T-cell (primary cell): ENCODE data around the gene CDC42BPB. TPM values are rescaled to one million over a fixed set of nuclear protein-coding genes. Genes with fewer than 3 reads are reported as not detected.

Source experiments
- ATAC-seq, 4 experiments: fragments of 200-7000 bp in 3 of 4; fragments of 150-1000 bp in 1 of 4; cut with Tn5 transposase; replicated peaks in 1 of 4; 1 replicate in 3 of 4; 2 replicates in 1 of 4; pipeline ENCODE4 v1.10.0; 2021; ENCODE audit warnings: moderate library complexity in 3 of 4, mild to moderate bottlenecking in 2 of 4, moderate number of reproducible peaks in 1 of 4
- CTCF ChIA-PET, 2 donors: fragments of 300-600 bp; sonication (Branson Sonifier 250); formaldehyde crosslinking; loops; one replicate each; lab custom pipeline; 2022; ENCODE audit warnings: antibody characterized with exemption in 2 of 2; lab: Charles Lee
- POLR2A ChIA-PET, 2 donors: fragments of 300-600 bp; sonication (Branson Sonifier 250); formaldehyde crosslinking; loops; one replicate each; lab custom pipeline; 2022; ENCODE audit warnings: antibody characterized with exemption in 2 of 2; lab: Charles Lee
- DNase-seq, 35 experiments: peaks; one replicate each; pipeline versions ENCODE4 v3.0.0 to v3.0.0-alpha.2; 2013 to 2023
- H3K27ac ChIP-seq: one replicate; pipeline ENCODE4 v1.5.1; 2013; ENCODE audit warnings: low read length
- H3K27me3 ChIP-seq, 2 experiments: replicated peaks in 1 of 2; 1 replicate in 1 of 2; 2 replicates in 1 of 2; pipeline versions ENCODE4 v1.6.1 to v1.7.0; 2013; ENCODE audit warnings: low read length in 1 of 2, mixed read lengths in 1 of 2; ENCODE audit not compliant: control insufficient read depth in 2 of 2, insufficient read depth in 2 of 2; ENCODE audit errors: extremely low read depth in 1 of 2
- H3K36me3 ChIP-seq, 2 donors: 1 replicate in 1 of 2; 2 replicates in 1 of 2; pipeline versions ENCODE4 v1.6.1 to v1.7.0; 2013; ENCODE audit warnings: low read length in 1 of 2; ENCODE audit not compliant: control insufficient read depth in 2 of 2, insufficient read depth in 1 of 2; ENCODE audit errors: extremely low read depth in 1 of 2
- H3K4me1 ChIP-seq, 2 experiments: 1 replicate in 1 of 2; 2 replicates in 1 of 2; pipeline versions ENCODE4 v1.6.1 to v1.7.0; 2013; ENCODE audit warnings: low read length in 2 of 2, mixed read lengths in 1 of 2; ENCODE audit not compliant: insufficient read depth in 2 of 2, control insufficient read depth in 1 of 2; ENCODE audit errors: extremely low read depth in 1 of 2
- H3K4me3 ChIP-seq, 2 donors: 1 replicate in 1 of 2; 2 replicates in 1 of 2; pipeline versions ENCODE4 v1.5.1 to v1.7.0; 2013; ENCODE audit warnings: mild to moderate bottlenecking in 2 of 2, low read length in 1 of 2, moderate library complexity in 1 of 2; ENCODE audit not compliant: control insufficient read depth in 1 of 2; ENCODE audit errors: extremely low read depth in 1 of 2
- H3K9me3 ChIP-seq: 2 replicates; pipeline ENCODE4 v1.7.0; 2013
- H3K27ac Mint-ChIP-seq, 2 donors: one replicate each; pipeline ENCODE4 v1.8.0; 2020 to 2021; ENCODE audit warnings: mild to moderate bottlenecking in 2 of 2, mixed read lengths in 2 of 2
- H3K27me3 Mint-ChIP-seq, 2 donors: one replicate each; pipeline ENCODE4 v1.8.0; 2021 to 2022; ENCODE audit warnings: mixed read lengths in 2 of 2
- H3K36me3 Mint-ChIP-seq: one replicate; pipeline ENCODE4 v1.8.0; 2021; ENCODE audit warnings: mixed read lengths
- H3K4me1 Mint-ChIP-seq, 3 donors: one replicate each; pipeline ENCODE4 v1.8.0; 2020 to 2022; ENCODE audit warnings: mixed read lengths in 3 of 3, mild to moderate bottlenecking in 1 of 3
- H3K4me3 Mint-ChIP-seq, 3 donors: one replicate each; pipeline ENCODE4 v1.8.0; 2020 to 2022; ENCODE audit warnings: mild to moderate bottlenecking in 3 of 3, mixed read lengths in 3 of 3, moderate library complexity in 3 of 3
- H3K9me3 Mint-ChIP-seq, 3 donors: one replicate each; pipeline ENCODE4 v1.8.0; 2020 to 2022; ENCODE audit warnings: mixed read lengths in 3 of 3
- WGBS: methylation state at CpG from one replicate; pipeline ENCODE4 v1.1.5; 2013; ENCODE audit warnings: missing lambda C conversion rate; ENCODE audit not compliant: insufficient coverage; 5-methylcytosine and 5-hydroxymethylcytosine counted together
- total RNA-seq, 35 experiments: library from RNA in 6 of 35; stranded (reverse) in 6 of 35; fragments of 120-200 nt in 1 of 35; gene quantifications; one replicate each; pipeline versions ENCODE4 v1.2.1 to v1.2.4 and lab custom pipeline; 2013 to 2026

Gene CDC42BPB
- total RNA-seq, 5 donors from 2014 or later (not counting 1 experiment from before 2014, with no cell fraction given) = 5.3 to 17.5 (median 11.2) TPM

DNA sequence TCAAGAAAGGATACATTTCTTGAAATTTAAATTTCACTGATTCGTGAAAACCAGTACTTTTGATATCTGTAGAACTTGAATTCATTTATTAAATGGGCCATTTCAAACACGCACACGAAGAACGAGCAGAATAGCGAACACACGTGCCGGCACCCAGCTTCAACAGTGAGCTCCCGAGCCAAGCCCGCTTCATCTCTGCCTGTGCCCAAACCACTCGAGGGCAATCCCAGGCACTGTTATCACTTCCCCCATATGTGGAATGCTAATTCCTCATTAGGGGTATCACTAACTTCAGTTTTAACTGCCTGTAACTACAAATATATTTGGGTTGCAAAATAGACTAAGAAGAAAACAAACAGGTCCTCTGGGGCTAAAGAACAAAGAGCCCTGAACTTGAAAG is 86.9 kb downstream of the CDC42BPB start:
- no peak for DNase-seq
- no peak for ATAC-seq
- Histone ChIP-seq H3K4me3 (no peak overlapping the region), H3K9me3 (no peaks in the 10 kb centered on the region), H3K36me3 (no peaks in the 10 kb centered on the region), H3K4me1 (no peaks in the 10 kb centered on the region), H3K27me3 (peaks cover 0 to 6% of the 10 kb centered on the region in 2 experiments), H3K27ac (no peak overlapping the region)
- Mint-ChIP-seq H3K4me3 (no peak overlapping the region), H3K36me3 (peaks cover 22% of the 10 kb centered on the region), H3K4me1 (no peaks in the 10 kb centered on the region), H3K27ac (no peak overlapping the region), H3K9me3 (no peaks in the 10 kb centered on the region), H3K27me3 (no peaks in the 10 kb centered on the region)
- WGBS = 91% methylated on average over 9 of the region's 10 CpGs
- POLR2A ChIA-PET = no interaction called here
- CTCF ChIA-PET = no interaction called here

DNA sequence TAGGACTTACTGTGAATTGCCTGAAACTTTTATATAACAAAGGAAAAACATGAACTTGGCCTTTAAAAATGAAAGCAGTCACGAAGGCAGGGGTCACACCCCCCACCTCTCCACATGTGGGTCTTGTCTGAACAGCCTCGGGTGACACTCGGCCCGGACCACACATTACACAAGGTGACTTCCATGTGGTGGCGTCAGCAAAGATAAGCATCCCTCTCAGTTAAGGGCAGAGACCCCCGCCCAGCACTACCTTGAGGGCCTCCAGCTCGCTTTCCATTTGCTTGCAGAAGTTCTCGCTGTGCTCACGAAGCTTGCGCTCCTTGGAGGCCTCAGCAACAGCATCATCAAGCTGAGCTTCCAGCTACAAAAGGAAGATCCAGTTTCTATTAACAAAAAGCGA is 87.4 kb downstream of the CDC42BPB start:
- peaks cover 23% of the 10 kb centered on the region for H3K36me3 Mint-ChIP-seq
- no peaks in the 10 kb centered on the region for H3K27me3 Mint-ChIP-seq
- H3K9me3 ChIP-seq = no peaks in the 10 kb centered on the region
- H3K27me3 ChIP-seq = peaks cover 0 to 6% of the 10 kb centered on the region in 2 experiments
- H3K4me3 ChIP-seq = no peak overlapping the region
- ATAC-seq (no peak), DNase-seq (no peak)
- no peaks in the 10 kb centered on the region for H3K36me3 ChIP-seq
- H3K27ac ChIP-seq = no peak overlapping the region
- H3K9me3 Mint-ChIP-seq = no peaks in the 10 kb centered on the region
- no peaks in the 10 kb centered on the region for H3K4me1 ChIP-seq
- 90% methylated on average over 10 of the region's 11 CpGs for WGBS
- ChIA-PET POLR2A (no interaction called here), CTCF (no interaction called here)
- no peak overlapping the region for H3K4me3 Mint-ChIP-seq
- no peaks in the 10 kb centered on the region for H3K4me1 Mint-ChIP-seq
- no peak overlapping the region for H3K27ac Mint-ChIP-seq

DNA sequence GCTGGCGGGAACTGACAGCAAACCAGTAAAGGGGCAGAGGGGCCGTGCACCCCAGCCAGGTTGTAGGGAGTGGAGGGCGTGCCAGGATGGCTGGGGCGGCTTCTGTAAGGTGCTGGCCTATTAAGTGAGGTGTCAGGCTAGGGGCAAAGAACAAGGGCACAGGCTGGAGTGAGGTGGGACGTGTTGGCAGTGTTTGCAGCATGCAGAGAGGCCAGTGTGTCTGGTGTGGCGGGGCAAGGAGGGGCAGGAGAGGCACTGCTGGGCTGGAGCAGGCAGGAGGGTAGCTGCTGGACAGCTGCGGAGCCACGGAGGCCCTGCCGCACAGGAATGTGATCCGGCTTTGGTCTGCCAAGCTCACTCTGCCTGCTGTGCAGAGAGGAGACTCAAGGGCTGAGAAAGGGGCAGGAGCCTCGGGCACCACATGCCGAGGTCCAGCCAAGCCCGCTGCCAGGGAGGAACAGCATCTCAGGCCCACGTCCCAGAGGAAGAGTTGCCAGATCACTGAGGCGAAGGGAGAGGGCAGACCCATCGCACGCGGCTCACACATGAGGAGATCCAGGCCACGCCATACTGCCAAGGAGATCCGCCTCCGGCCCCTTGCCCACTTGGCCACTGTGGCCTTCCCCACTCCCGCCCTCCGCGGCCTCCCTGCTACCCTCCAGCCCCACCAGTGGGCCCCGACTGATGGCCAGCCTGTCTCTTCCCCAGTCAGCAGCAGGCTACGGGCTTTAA is 88.1 kb downstream of the CDC42BPB start:
- no peaks in the 10 kb centered on the region for H3K4me1 ChIP-seq
- no peaks in the 10 kb centered on the region for H3K9me3 ChIP-seq
- H3K36me3 ChIP-seq = no peaks in the 10 kb centered on the region
- no peak overlapping the region for H3K4me3 ChIP-seq
- ChIA-PET POLR2A (no interaction called here), CTCF (no interaction called here)
- WGBS = 88% methylated on average over 25 of the region's 26 CpGs
- no peak for DNase-seq
- Mint-ChIP-seq H3K27ac (no peak overlapping the region), H3K4me3 (no peak overlapping the region), H3K36me3 (peaks cover 23% of the 10 kb centered on the region), H3K27me3 (no peaks in the 10 kb centered on the region), H3K4me1 (no peaks in the 10 kb centered on the region), H3K9me3 (no peaks in the 10 kb centered on the region)
- H3K27ac ChIP-seq = no peak overlapping the region
- peaks cover 0 to 8% of the 10 kb centered on the region in 2 experiments for H3K27me3 ChIP-seq
- no peak for ATAC-seq

DNA sequence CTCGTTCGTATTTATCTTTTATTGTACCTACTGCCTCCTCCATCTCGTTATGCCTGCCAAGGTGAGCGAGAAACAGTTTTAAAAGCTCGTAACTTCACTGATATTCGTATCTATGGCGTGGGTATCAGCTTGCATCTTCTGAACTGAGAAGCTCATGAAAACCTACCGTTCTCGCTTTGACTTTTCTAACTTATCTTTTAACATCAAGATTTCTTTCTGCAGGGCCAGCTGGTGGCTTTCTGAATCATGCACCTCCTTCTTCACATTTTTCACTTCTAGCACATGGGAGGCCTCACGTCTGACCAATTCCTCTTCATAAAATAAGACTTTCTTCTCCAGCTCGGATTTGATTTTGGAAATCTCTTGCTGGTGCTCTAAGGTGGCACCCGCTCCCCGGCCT is 89.0 kb downstream of the CDC42BPB start:
- H3K27me3 Mint-ChIP-seq = no peaks in the 10 kb centered on the region
- no peaks in the 10 kb centered on the region for H3K36me3 ChIP-seq
- no peak overlapping the region for H3K4me3 Mint-ChIP-seq
- H3K4me3 ChIP-seq = no peak overlapping the region
- H3K4me1 Mint-ChIP-seq = no peaks in the 10 kb centered on the region
- H3K36me3 Mint-ChIP-seq = peaks cover 25% of the 10 kb centered on the region
- peaks cover 0 to 10% of the 10 kb centered on the region in 2 experiments for H3K27me3 ChIP-seq
- WGBS = 81% methylated on average over 11 of the region's 13 CpGs
- H3K9me3 ChIP-seq = no peaks in the 10 kb centered on the region
- ATAC-seq (no peak), DNase-seq (no peak)
- H3K27ac ChIP-seq = no peak overlapping the region
- no peak overlapping the region for H3K27ac Mint-ChIP-seq
- ChIA-PET CTCF (no interaction called here), POLR2A (no interaction called here)
- H3K9me3 Mint-ChIP-seq = no peaks in the 10 kb centered on the region
- H3K4me1 ChIP-seq = no peaks in the 10 kb centered on the region

DNA sequence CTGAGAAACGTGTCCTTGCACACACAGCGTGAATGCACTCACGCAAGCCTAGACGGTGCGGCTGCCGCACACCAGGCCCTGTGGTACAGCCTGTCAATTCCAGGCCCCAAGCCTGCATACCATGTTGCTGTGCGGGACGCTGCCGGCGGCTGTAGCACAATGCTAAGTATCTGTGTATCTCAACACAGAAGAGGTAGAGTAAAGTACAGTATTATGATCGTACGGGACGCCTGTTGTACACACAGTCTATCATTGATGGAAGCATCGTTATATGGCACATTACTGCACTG is 89.9 kb downstream of the CDC42BPB start:
- Mint-ChIP-seq H3K4me3 (no peak overlapping the region), H3K4me1 (no peaks in the 10 kb centered on the region), H3K36me3 (peaks cover 29% of the 10 kb centered on the region), H3K27ac (no peak overlapping the region), H3K27me3 (no peaks in the 10 kb centered on the region), H3K9me3 (no peaks in the 10 kb centered on the region)
- WGBS = 94% methylated on average over 11 of the region's 14 CpGs
- Histone ChIP-seq H3K27ac (no peak overlapping the region), H3K4me3 (no peak overlapping the region), H3K36me3 (no peaks in the 10 kb centered on the region), H3K4me1 (no peaks in the 10 kb centered on the region), H3K9me3 (no peaks in the 10 kb centered on the region), H3K27me3 (peaks cover 0 to 10% of the 10 kb centered on the region in 2 experiments)
- ChIA-PET POLR2A (no interaction called here), CTCF (no interaction called here)
- DNase-seq (no peak), ATAC-seq (no peak)

DNA sequence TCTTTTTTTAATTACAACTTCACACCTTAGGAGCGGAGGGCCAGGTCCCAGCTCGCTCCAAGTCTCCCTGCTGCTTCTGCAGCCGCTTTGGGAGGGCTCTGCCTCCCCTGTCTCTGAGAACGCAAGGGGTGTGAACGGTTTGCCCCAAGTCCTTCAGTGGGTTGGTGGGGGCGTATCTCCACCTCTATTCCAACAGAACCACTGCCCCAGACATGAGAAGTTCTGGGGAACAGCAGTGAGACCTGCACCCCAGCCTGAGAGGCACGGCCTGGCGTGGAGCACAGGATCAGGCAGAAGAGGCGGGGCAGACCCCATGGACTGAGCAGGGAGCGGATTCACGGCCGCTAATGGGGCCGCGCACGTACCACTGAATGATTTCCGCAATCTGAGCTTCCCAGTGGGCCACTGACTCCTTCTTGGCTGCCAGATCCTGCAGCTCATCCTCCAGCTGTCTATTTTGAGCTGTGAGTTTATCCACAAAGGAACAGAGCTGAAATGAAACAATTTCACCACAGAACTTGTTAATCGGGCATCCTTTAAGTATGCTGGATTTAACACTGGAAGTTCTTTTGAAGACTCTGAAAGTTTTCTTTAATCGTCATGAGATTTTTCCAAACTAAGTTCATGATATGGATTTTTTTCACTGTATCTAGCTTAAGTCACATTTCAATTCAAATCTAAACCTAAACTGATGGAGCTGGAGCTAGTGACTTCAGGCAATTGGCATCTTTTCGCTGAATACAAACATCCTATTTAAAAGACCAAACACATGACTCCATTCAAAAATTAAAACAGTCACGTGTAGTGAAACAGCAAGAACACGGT is 90.5 kb downstream of the CDC42BPB start:
- H3K36me3 ChIP-seq = no peaks in the 10 kb centered on the region
- ATAC-seq (no peak), DNase-seq (no peak)
- H3K4me1 ChIP-seq = no peaks in the 10 kb centered on the region
- H3K27ac Mint-ChIP-seq = no peak overlapping the region
- H3K4me1 Mint-ChIP-seq = no peaks in the 10 kb centered on the region
- H3K36me3 Mint-ChIP-seq = peaks cover 28% of the 10 kb centered on the region
- no peaks in the 10 kb centered on the region for H3K9me3 Mint-ChIP-seq
- H3K4me3 ChIP-seq = no peak overlapping the region
- H3K27me3 ChIP-seq = peaks cover 0 to 10% of the 10 kb centered on the region in 2 experiments
- no peaks in the 10 kb centered on the region for H3K9me3 ChIP-seq
- POLR2A ChIA-PET = no interaction called here
- no peak overlapping the region for H3K27ac ChIP-seq
- WGBS = 89% methylated on average over 14 of the region's 21 CpGs
- CTCF ChIA-PET = interaction anchor here in 1 of 2 donors (0.8 kb wide), 1 partner anchor 272 kb away, joined by 4 read pairs; no protein-coding TSS in a partner anchor
- H3K27me3 Mint-ChIP-seq = no peaks in the 10 kb centered on the region
- no peak overlapping the region for H3K4me3 Mint-ChIP-seq
